C4-2B (cell line): Measurements from ENCODE around the gene NLE1.

Experiments used
- CTCF ChIP-seq: fragments of 450-650 bp; conservative IDR thresholded peaks from 2 replicates; pipeline ENCODE4 v1.5.1; 2017; ENCODE audit warnings: mild to moderate bottlenecking
- ZFX ChIP-seq: fragments of 450-650 bp; IDR thresholded peaks from 2 replicates; pipeline ENCODE4 v1.6.1; 2017

DNA sequence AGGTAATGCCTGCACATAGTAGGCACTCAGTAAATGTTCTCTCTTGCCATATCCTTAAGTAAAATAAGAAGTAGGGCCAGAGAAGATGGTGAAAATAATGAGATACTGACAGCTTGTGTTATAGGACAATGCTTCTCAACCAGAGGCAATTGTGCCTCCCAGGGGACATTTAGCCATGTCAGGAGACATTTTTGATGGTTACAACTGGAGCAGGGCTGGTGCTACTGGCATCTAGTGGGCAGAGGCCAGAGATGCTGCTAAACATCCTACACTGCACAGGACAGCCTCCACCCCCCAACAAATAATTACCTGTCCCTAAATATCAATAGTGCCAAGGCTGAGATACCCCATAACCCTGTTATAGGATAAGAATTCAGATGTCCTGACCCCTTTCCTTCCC lies 24.1 kb downstream of the NLE1 start:
- TF ChIP-seq ZFX (no peak), CTCF (no peak; the same call in 1 of the 2 replicates)
